Renal cortical epithelial cell (primary cell): ENCODE measurements around the gene VDAC1. TPM values are rescaled to one million over a fixed set of nuclear protein-coding genes. Genes with fewer than 3 reads are reported as not detected.
A peak's percentile ranks its signal among the peaks of the same experiment; 100 is the strongest.
"Not testable (repeated sequence)": the region's sequence is repeated elsewhere in the genome, so short reads cannot be mapped to it uniquely, and the experiment has no call there.

Experiments used
- DNase-seq: peaks from one replicate; pipeline ENCODE4 v3.0.0-alpha.2; 2011; ENCODE audit warnings: low read depth
- total RNA-seq: library from RNA; depleted of rRNA; stranded (reverse); fragments of >200 nt; gene quantifications from 2 replicates; pipeline ENCODE4 v1.2.3, GENCODE V29; 2014

Gene VDAC1, protein sequence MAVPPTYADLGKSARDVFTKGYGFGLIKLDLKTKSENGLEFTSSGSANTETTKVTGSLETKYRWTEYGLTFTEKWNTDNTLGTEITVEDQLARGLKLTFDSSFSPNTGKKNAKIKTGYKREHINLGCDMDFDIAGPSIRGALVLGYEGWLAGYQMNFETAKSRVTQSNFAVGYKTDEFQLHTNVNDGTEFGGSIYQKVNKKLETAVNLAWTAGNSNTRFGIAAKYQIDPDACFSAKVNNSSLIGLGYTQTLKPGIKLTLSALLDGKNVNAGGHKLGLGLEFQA
- 517 and 628 TPM in 2 replicates for total RNA-seq

GRCh38 chr5:134004626-134005416, at the start of gene VDAC1:
Gene VDAC1 (minus strand): TSS chr5:134004975. CDS start chr5:133993012, 11,963 bp downstream.
- DNase-seq, result peak; percentile 49

DNA sequence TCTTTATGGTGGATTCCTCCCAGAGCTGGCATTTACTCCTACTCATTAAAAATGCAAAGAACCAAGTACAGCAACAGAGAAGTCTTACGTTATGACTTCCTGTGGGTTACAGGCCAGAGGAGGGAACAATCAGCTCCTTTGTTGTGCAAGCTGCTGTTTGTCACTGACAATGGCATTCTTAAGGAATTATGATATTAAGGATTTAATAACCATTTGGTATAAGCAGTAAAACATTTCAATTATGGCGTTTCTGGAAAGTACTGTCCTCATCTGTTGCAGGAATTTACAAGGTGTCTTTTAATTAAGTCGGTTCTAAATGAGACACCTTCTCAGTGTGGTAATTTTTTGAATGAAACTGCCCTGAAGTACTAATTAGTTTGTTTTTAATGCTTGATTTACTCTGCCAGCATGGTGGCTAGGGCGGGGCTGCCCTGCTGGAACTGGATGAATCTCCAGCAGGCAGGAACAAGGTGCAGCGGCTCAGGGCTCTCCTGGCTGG, 49.1 kb upstream of the VDAC1 start:
- peak; percentile 88 for DNase-seq

- no peak for DNase-seq
Measured at GRCh38 chr5:134053314-134053839, 48.6 kb upstream of the VDAC1 start.

DNA sequence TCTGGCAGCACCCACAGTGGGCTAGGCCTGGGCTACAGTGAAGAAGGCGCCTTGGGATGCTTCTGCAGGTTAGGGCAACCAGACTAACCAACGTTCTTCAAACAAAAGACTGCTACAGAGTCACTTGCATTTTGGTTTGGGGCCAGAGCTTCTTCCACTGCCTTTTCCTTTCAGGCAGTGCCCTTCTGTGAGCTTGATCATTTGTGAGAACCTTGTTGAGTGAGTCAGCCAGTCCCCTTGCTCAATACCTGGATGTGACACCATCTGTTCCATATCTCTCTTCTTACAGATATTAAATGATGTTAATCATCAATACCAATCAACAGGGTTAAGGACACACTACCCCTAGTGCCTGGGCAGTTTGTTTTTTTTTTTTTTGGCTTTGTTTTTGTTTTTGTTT, 46.5 kb upstream of the VDAC1 start:
- peak; percentile 65 for DNase-seq

DNA sequence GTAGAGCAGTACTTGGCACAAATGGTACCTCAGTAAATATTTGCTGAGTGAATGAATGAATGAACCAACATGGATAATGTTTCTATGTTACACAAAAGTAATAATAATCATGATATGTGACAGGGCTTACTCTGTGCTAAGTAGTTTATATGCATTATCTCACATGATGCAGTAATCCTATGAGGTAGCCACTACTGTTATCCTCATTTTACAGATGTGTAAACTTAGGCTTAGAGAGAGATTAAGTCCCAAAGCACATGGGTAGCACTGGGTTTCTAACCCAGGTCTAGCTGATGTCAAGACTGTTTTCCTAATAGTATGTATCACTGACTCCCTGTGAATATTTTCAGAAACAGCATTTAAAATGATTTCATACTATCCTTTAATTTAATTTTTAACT, 44.1 kb upstream of the VDAC1 start:
- no peak for DNase-seq

DNA sequence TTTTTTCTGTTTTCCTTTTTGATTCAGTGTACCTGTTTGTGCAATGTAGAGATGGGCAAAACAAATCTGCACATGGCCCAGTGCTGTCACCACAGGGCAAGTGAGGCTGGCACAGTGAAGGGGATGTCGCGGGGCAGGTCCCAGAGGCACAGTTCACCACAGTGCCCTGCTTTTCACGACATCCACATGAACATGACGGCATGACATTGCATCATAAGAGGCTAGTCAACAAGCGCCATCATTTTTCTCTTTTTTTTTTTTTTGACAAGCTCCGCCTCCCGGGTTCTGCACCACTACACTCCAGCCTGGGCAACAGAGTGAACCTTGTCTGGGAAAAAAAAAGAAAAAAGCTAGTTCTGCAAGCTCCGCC, 42.9 kb upstream of the VDAC1 start:
- no peak for DNase-seq

DNA sequence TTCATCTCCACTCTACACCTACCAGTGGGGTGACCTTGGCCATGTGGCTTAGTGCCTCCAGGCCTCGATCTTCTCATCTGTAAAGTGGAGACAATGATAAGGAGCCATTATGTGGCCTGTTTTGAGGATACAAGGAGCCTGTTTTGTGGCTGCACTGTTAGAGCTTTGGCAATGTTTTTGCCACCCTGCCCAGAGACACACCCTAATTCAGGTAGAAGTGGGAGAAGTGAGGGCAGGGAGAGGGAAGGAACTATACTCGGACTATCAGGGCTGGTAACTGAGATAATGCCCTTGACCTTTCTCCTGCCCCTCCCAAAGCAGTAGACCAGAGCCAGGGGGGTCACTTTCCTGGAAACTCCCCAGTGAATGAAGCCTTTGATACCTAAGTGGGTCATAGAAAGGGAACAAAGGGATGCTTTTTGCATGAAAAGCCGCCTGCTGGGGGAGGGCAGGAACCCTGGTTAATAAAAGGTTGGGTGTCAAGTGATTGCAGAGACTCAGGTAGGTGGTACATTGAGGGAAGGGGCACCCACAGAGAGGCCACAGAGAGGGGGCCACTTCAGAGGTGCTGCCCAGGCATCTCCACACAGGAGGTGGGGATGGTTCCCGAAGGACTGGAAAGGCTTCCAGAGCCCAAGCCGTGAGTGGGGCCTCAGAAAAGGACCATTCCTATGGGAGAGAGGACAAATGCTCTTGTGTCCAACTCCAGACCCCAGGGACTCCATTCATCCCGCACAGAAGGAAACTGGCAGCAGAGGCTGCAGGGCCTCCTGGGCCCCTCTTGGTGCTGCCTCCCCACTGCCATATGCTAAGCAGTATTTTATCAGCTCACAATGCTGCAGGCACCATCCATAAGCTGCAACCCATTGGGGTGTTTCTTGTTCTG, 42.3 kb upstream of the VDAC1 start:
- no peak for DNase-seq

GRCh38 chr5:134046330-134046729, 41.6 kb upstream of the VDAC1 start:
- DNase-seq, result no peak

GRCh38 chr5:134043793-134044792, 39.3 kb upstream of the VDAC1 start:
- DNase-seq, result no peak

DNA sequence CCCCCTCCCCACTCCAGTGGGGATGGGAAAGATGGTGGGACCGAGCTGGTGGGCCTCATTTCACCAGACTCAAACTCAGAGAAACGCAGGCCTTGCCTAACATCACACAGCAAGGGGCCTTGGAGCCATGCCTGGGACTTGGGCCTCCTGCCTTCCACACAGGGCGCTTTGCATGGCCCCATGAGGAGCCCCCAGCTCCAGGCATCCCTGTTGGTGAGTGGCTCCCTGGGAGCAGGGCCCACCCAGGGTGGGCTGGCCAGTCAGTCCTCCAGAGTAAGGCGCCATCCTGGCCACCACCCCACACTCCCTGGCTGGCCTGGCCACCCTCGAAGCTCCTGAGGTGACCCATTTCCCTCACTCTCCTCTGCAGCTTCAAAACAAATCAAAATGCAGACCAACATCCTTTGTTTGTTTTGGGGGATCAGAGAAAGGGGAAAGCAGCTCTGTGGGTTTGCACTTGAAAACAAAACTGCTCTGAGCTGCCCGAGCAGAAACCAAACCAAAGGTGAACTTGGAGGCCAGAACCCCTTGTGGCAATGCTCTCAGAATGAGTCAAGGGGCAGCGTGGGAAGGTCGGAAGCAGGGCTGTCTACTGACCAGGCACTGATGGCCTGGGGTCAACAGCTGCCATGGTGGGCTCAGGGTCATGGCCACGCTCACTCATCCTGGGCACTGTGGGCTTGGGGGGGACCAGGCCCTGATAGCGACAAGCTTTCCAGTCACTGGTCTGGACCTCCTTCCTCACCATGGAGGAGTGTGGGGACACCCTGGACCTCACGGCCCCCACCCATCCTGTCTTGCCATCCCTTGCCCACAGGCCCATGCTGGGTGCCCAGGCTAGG, 37.0 kb upstream of the VDAC1 start:
- DNase-seq, result no peak

DNA sequence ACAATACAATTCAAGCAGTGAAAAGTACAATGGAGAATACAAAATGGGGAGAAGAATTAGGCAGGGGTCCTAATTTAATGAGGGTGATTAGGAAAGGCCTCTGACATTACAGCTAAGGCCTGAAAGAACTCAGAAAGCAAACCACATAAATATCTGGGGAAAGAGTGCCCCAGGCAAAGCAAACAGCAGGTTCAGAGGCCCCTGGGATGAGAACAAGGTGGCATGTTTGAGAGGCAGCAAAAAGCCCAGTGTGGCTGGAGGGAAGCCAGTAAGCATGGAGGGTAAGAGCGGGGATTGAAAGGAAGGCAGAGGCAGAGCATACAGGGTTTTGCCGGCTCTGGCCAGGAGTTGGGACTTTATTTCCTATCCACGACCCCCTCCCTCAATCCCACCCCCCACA, 33.4 kb upstream of the VDAC1 start:
- peak; percentile 60 for DNase-seq

DNA sequence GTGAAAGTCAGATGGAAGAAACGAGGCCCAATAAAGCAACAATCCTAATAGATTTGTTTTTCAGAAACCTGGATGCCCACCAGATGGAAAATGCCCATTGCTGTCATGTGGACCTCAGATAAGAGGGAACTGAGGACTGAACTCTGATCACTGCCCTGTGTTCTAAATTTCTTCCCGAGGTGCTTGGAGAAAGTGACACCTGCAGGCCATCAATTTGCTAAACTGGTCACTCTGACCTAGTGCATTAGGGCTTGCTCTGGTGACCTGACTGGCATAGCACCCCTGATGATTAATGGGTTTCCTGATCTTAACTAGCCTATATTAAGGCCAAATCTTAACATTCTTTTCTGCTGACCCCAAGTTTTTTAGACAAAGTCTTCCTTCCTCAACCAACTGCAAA, 32.4 kb upstream of the VDAC1 start:
- DNase-seq, result no peak

- DNase-seq, result no peak
Measured at GRCh38 chr5:134034326-134034725, 29.6 kb upstream of the VDAC1 start.

DNA sequence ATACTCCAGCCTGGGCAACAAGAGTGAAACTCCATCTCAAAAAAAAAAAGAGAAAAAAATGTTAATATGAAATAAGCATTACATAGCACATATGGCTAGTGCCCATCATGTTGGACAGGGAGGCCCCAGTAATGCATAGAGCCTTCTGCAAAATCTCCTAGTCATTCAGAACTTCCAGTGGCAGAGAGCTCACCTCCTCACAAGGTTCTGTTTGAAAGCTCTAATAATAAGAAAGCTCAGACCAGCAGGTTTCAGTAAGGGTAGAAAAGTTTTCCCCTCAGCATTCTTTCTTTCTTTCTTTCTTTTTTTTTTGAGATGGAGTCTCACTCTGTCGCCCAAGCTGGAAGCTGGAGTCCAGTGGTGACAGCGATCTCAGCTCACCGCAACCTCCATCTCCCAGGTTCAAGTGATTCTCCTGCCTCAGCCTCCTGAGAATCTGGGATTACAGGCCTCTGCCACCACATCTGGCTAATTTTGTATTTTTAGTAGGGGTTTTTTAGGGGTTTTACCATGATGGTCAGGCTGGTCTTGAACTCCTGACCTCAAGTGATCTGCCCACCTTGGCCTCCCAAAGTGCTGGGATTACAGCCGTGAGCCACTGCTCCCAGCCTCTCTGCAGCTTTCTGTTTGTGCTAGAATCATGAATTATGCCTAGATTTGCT, 25.7 kb upstream of the VDAC1 start:
- DNase-seq, result not testable (repeated sequence)

GRCh38 chr5:134029156-134029555, 24.4 kb upstream of the VDAC1 start:
- peak; percentile 100 for DNase-seq

DNA sequence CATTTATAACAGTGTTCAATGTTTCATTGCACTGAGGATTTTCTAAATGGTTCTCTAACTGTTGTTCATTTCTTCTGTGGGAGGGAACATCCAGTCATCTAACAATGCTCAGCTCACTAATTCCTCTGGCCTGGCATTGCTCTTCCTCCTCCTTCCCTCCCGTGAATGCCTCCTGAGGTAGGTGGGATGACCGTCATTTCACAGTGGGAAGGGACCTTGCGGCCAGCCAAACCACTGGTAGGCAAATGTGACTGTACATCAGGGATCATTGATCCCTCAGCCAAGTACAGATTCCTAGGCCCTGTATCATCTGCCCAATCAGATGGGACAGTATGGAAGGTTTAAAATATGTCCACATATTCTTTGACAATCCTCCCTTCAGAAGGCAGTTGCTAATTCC, 23.7 kb upstream of the VDAC1 start:
- no peak for DNase-seq

DNA sequence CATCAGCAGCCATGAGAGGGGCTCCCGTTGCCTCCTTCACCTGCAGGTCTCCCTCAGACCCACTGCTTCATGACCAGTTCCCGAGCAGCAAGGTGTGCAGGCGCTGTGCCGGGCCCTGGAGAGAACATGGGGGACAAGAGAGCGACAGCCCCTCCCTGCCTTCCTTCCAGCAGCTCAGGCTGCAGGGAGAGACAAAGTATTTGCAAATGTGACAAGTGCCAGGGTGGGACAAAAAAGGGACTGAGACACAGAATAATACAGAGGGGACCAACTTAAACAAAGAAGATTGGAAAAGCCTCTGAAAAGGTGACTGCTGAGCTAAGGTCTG, 22.5 kb upstream of the VDAC1 start:
- DNase-seq, result no peak

DNA sequence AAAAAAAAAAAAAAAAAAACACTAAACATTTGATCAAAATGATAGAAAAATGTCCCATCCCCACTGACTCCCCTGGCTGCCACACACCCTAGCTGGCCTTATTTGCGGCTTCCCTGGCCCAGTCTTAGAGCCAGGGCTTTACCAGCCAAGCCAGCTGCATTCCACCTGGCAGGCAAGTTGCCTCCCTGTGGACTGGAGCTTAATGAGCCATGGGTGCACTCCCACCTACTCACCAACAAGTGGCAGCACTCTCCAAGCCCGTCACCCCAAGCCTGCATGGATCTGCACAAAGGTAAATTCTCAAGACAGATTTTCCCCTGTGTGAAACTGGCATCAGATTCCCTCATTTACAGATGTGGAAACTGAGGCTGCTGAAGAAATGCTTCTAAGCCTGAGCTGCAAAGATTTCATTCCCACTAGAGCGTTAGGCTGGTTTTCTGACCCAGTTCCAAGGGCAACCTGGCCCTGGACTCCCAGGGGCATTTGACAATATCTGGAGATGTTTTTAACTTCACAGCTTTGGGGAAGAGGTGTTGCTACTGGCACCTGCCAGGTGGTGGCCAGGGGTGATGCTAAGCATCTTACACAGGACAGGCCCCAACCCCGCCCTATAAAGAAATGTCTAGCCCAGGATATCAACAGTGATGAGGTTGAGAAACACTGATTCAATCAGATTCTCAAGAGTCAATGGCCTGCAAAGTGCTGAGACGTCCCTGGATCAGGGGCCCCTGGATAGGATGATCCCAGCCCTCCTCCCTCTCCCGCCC, 21.9 kb upstream of the VDAC1 start:
- DNase-seq, result peak; percentile 91

- no peak for DNase-seq
Measured at GRCh38 chr5:134025786-134026185, 21.0 kb upstream of the VDAC1 start.
